ENCODE results near the gene IFT20.

DNA sequence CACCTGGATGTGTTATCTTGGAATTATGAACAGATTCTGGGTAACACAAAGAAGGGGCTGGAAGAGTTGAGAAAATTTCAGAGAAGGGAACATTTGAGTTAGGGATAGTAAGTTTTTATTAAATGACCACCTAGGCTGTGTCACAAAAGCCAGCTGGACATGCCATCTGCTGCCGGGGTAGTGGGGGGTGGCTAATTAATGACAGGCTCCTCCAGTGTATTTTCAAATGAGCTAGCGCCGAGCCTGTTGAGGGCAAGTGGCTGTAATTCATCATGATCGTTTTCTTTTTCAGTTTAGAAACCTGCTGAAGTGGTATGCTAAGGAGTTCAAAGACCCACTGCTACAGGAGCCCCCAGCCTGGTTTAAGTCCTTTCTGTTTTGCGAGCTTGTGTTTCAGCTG is 10.1 kb downstream of the IFT20 start:
- TF ChIP-seq, protein P1, sequence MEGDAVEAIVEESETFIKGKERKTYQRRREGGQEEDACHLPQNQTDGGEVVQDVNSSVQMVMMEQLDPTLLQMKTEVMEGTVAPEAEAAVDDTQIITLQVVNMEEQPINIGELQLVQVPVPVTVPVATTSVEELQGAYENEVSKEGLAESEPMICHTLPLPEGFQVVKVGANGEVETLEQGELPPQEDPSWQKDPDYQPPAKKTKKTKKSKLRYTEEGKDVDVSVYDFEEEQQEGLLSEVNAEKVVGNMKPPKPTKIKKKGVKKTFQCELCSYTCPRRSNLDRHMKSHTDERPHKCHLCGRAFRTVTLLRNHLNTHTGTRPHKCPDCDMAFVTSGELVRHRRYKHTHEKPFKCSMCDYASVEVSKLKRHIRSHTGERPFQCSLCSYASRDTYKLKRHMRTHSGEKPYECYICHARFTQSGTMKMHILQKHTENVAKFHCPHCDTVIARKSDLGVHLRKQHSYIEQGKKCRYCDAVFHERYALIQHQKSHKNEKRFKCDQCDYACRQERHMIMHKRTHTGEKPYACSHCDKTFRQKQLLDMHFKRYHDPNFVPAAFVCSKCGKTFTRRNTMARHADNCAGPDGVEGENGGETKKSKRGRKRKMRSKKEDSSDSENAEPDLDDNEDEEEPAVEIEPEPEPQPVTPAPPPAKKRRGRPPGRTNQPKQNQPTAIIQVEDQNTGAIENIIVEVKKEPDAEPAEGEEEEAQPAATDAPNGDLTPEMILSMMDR (IDR thresholded peaks at IDR 0.05) = no peak
- TF ChIP-seq POLR2A (IDR thresholded peaks at IDR 0.05) = no peak

Measured in body of pancreas (tissue), 4 donors.